NT2/D1 (cell line): ENCODE data around the gene PPIE.
"Not testable (repeated sequence)": the region's sequence is repeated elsewhere in the genome, so short reads cannot be mapped to it uniquely, and the experiment has no call there.

ENCODE experiments used
- DNase-seq: peaks from one replicate; pipeline ENCODE4 v3.0.0-alpha.2; 2011; ENCODE audit warnings: low read depth, low spot score
- H3K27me3 ChIP-seq: 2 replicates; pipeline ENCODE4 v1.6.0; 2011; ENCODE audit warnings: mild to moderate bottlenecking; ENCODE audit not compliant: insufficient read length, insufficient read depth
- H3K36me3 ChIP-seq: 2 replicates; pipeline ENCODE4 v1.6.1; 2011; ENCODE audit warnings: mild to moderate bottlenecking, low read length, mixed read lengths; ENCODE audit not compliant: insufficient read depth, insufficient read length
- H3K4me1 ChIP-seq: 2 replicates; pipeline ENCODE4 v1.5.1; 2011; ENCODE audit not compliant: insufficient read depth, insufficient read length
- H3K4me3 ChIP-seq: 2 replicates; pipeline ENCODE4 v1.5.1; 2011; ENCODE audit warnings: low read depth; ENCODE audit not compliant: insufficient read length
- H3K9ac ChIP-seq: 2 replicates; pipeline ENCODE4 v1.6.0; 2011; ENCODE audit warnings: low read depth; ENCODE audit not compliant: insufficient read length
- H3K9me3 ChIP-seq: 2 replicates; pipeline ENCODE4 v1.5.1; 2011; ENCODE audit warnings: mild to moderate bottlenecking, low read length; ENCODE audit not compliant: insufficient read depth
- SUZ12 ChIP-seq: IDR thresholded peaks from 2 replicates; pipeline ENCODE4 v1.6.1; 2011; ENCODE audit not compliant: insufficient read length, insufficient read depth; ENCODE audit errors: extremely low read depth
- YY1 ChIP-seq: IDR thresholded peaks from 2 replicates; pipeline ENCODE4 v1.6.1; 2011; ENCODE audit not compliant: insufficient read length, insufficient read depth
- ZNF274 ChIP-seq: IDR thresholded peaks from 2 replicates; pipeline ENCODE4 v1.6.1; 2011; ENCODE audit warnings: mild to moderate bottlenecking, low read depth, low read length

Gene PPIE

DNA sequence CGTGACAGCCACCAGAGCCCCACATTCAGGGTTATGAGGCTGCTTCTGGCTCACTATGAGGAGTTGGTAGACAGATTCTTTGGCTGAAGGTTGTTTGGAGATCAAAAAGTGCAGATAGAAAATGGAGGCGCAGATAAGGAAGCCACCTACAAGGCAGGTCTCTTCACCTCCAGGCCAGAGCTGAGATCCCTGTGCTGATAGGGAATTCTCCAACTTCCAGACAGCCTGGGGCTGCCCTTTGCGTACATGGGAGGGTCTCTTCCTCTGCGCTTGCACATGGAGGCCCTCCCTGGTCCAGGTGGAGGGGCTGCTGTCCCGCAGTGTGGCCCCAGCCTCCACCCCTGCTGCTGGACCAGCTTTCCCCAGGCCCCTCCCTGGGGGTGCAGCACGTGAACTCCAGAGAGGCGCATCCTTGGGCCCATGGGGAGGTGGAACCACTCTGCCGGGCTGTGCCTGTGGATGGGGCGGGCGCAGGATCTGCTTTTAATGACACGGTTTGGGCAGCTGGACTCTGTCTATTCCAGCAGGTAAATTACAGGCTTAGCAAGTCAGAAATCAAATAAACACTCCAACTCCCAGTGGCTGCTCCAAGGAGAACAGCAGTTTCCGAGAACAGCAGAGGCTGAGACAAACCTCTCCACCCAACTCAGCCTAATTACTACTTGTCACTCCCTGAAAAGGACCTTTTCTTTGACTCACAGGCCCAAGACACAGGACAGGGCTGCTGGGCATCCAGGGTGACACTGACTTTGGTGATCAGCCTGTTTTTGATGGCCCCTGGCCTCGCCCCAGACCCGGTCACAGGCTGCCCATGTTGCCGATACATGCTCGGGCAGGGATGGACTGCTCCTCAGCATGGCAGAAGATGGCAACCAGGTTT is 20.1 kb downstream of the PPIE start:
- DNase-seq = no peak
- H3K36me3 ChIP-seq = peaks cover 53% of the 10 kb centered on the region
- no peaks in the 10 kb centered on the region for H3K27me3 ChIP-seq
- H3K4me1 ChIP-seq = peaks cover 5% of the 10 kb centered on the region
- no peak overlapping the region for H3K9ac ChIP-seq
- TF ChIP-seq YY1 (no peak), ZNF274 (no peak), SUZ12 (no peak)
- H3K9me3 ChIP-seq = peaks cover 25% of the 10 kb centered on the region; the same call in 1 of the 2 replicates
- no peak overlapping the region for H3K4me3 ChIP-seq

DNA sequence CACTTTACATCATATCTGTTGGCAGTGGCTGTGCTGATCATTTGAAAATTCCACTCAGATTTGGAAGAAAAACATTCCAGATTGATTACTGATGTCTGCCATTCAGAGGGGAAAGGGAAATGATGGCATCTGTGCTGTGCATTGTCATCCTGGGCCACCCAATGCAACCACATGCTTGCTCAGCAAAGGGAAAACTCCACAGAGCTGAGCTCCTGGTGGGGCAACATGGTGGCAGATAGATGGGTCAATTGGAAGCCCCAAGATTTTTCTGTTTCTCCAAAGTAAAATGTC is 20.7 kb downstream of the PPIE start:
- Histone ChIP-seq H3K9me3 (peaks cover 25% of the 10 kb centered on the region; the same call in 1 of the 2 replicates), H3K9ac (no peak overlapping the region), H3K36me3 (peaks cover 47% of the 10 kb centered on the region), H3K4me3 (no peak overlapping the region), H3K4me1 (peaks cover 5% of the 10 kb centered on the region), H3K27me3 (no peaks in the 10 kb centered on the region)
- TF ChIP-seq YY1 (no peak), SUZ12 (no peak), ZNF274 (no peak)
- no peak for DNase-seq

GRCh38 chr1:39760074-39761008 is 21.7 kb downstream of the PPIE start:
- H3K4me3 ChIP-seq = no peak overlapping the region
- H3K27me3 ChIP-seq = no peaks in the 10 kb centered on the region
- H3K9me3 ChIP-seq = peaks cover 25% of the 10 kb centered on the region; the same call in 1 of the 2 replicates
- no peak overlapping the region for H3K9ac ChIP-seq
- TF ChIP-seq YY1 = no peak
- no peak for TF ChIP-seq SUZ12
- no peak for TF ChIP-seq ZNF274
- H3K36me3 ChIP-seq = peaks cover 38% of the 10 kb centered on the region
- peaks cover 5% of the 10 kb centered on the region for H3K4me1 ChIP-seq
- no peak for DNase-seq

GRCh38 chr1:39761016-39761415 is 22.3 kb downstream of the PPIE start:
- H3K4me1 ChIP-seq = peaks cover 5% of the 10 kb centered on the region
- TF ChIP-seq YY1 = no peak
- TF ChIP-seq SUZ12 = no peak
- TF ChIP-seq ZNF274 = no peak
- H3K9ac ChIP-seq = no peak overlapping the region
- H3K9me3 ChIP-seq = peaks cover 25% of the 10 kb centered on the region; the same call in 1 of the 2 replicates
- no peak overlapping the region for H3K4me3 ChIP-seq
- no peak for DNase-seq
- H3K27me3 ChIP-seq = no peaks in the 10 kb centered on the region
- peaks cover 31% of the 10 kb centered on the region for H3K36me3 ChIP-seq

DNA sequence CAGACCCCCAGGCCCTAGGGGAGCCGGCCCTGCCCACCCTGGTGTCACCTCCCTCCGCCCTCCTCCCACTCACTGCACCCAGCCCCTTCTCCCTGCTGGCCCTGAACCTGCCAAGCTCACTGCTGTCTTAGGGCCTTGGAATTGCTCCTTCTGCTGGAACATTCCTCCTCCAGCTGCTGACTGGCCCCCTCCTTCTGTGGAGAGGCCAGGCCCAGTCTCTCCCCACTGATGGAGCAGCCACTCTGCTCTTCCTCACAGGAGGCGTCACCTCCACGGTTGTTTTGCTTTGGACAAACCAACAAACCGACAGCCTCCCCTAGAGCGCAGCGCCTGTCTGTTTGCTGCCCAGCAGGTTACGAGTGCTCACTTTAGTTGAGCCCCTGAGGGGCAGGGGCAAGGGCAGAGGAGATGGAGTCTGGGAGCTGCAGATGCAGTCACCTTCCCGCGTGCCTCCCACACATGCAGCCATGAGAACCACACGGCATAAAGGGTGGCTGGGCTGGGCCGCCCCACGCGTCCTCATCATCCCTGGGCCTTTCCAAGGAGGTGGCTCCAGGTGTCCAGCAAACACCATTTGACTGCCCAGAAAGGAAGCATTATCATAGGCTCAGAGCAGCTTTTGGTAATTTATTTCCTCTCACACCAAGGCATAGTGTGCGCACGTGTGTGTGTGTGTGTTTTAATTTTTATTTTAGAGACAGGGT is 23.0 kb downstream of the PPIE start:
- H3K27me3 ChIP-seq = no peaks in the 10 kb centered on the region
- H3K36me3 ChIP-seq = peaks cover 24% of the 10 kb centered on the region
- peaks cover 25% of the 10 kb centered on the region; the same call in 1 of the 2 replicates for H3K9me3 ChIP-seq
- DNase-seq = no peak
- H3K4me1 ChIP-seq = peaks cover 5% of the 10 kb centered on the region
- no peak for TF ChIP-seq SUZ12
- no peak for TF ChIP-seq ZNF274
- TF ChIP-seq YY1 = no peak
- H3K9ac ChIP-seq = no peak overlapping the region
- H3K4me3 ChIP-seq = no peak overlapping the region

- TF ChIP-seq SUZ12 (no peak), ZNF274 (no peak), YY1 (no peak)
- H3K9me3 ChIP-seq = peaks cover 25% of the 10 kb centered on the region; the same call in 1 of the 2 replicates
- peaks cover 13% of the 10 kb centered on the region for H3K36me3 ChIP-seq
- peaks cover 5% of the 10 kb centered on the region for H3K4me1 ChIP-seq
- no peak for DNase-seq
- no peaks in the 10 kb centered on the region for H3K27me3 ChIP-seq
- H3K9ac ChIP-seq = no peak overlapping the region
- no peak overlapping the region for H3K4me3 ChIP-seq
Observed at GRCh38 chr1:39762550-39763540, 24.2 kb downstream of the PPIE start.

DNA sequence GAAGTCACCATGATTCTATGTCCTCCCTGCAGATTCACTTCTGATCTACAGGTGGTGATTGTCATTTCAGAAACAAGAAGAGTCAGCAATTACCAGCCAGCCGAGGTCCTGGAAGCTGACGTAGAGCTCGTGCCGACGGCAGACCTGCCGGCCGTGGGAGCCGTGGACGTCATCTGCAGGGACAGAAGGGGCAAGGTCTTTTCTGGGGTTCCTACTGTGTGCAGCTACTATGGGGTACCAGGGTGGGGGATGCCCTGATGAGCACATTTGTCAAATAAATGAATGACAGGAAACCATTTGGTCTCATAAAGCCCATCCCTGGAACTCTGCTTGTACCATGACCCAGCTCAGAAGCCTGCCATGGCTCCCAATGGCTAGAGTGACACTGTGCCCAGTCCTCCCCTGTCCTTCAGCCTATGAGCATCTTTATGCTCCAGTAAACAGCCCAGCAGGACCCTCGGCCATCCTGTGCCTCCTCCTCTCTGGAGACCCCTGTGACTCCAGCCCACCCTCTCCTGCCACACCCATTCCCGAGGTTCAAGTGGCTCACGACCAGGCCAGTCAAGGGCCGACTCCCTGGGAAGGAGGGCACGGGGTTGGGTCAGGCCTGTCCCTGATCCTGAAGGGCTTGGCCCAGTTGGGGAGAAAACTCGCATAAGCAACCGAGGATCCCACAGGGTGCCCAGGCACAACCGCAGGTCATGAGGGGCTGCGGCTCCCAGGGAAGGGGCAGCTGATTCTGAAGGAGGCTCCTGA is 25.1 kb downstream of the PPIE start:
- not testable (repeated sequence) for DNase-seq, H3K36me3 ChIP-seq, H3K4me3 ChIP-seq, H3K27me3 ChIP-seq, H3K4me1 ChIP-seq, H3K9ac ChIP-seq
- peaks cover 25% of the 10 kb centered on the region; the same call in 1 of the 2 replicates for H3K9me3 ChIP-seq

DNA sequence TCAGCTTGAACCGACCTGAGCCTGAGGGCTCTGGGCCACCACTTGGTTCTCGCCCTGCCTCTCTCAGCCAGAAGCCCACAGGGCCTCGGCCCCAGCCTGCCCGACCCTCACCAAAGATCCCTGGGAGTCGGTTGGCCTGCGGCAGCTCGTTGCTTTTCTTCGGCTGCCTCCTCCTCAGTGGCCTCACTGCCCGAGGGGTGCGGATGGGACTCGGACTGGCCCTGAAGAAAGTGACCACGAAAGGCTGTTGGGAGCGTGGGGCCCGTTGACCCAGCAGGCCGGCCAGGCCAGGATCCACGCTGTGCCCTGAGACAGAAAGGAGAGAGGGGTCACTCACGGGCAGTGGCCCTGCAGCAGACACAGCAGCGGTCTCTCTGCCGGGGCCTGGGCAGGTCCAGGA is 25.8 kb downstream of the PPIE start:
- not testable (repeated sequence) for DNase-seq, H3K27me3 ChIP-seq, H3K36me3 ChIP-seq, H3K4me3 ChIP-seq, H3K4me1 ChIP-seq, H3K9ac ChIP-seq
- peaks cover 24% of the 10 kb centered on the region; the same call in 1 of the 2 replicates for H3K9me3 ChIP-seq
